ENCODE measurements around the gene DCLK1. TPM values are rescaled to one million over a fixed set of nuclear protein-coding genes. Genes with fewer than 3 reads are reported as not detected.

Gene DCLK1
- total RNA-seq, 1 experiment from 2014 or later, result 1.4 TPM

DNA sequence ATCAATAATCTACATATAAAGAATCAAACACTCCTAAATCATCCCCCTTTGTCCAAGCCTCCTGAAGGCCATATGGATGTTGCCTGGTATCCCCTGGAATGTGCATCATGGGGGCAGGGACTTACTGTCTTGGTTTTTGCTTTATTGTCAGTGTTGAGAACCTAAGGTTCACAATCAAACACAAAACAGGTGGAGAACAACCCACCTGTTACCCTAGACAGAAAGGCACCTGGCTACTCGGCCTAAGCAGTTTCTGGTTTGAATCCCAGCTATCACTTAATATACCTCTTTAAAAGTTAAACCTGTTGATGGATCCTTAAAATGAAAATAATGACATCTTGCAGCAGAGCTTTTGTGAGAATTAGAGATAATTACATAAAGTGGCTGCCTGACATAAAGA, 68.9 kb downstream of the DCLK1 start:
- TF ChIP-seq EZH2 (IDR thresholded peaks at IDR 0.05; ENCODE audit: low read depth), result no peak
- TF ChIP-seq, protein P1, sequence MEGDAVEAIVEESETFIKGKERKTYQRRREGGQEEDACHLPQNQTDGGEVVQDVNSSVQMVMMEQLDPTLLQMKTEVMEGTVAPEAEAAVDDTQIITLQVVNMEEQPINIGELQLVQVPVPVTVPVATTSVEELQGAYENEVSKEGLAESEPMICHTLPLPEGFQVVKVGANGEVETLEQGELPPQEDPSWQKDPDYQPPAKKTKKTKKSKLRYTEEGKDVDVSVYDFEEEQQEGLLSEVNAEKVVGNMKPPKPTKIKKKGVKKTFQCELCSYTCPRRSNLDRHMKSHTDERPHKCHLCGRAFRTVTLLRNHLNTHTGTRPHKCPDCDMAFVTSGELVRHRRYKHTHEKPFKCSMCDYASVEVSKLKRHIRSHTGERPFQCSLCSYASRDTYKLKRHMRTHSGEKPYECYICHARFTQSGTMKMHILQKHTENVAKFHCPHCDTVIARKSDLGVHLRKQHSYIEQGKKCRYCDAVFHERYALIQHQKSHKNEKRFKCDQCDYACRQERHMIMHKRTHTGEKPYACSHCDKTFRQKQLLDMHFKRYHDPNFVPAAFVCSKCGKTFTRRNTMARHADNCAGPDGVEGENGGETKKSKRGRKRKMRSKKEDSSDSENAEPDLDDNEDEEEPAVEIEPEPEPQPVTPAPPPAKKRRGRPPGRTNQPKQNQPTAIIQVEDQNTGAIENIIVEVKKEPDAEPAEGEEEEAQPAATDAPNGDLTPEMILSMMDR (conservative IDR thresholded peaks at IDR 0.05), result no peak
- Histone ChIP-seq H3K36me3 (ENCODE audit: low read depth) (no peaks in the 10 kb centered on the region), H3K9me3 (ENCODE audit: insufficient read depth, low read depth) (no peaks in the 10 kb centered on the region), H3K4me3 (no peak overlapping the region), H3K9me2 (ENCODE audit: insufficient read depth) (no peaks in the 10 kb centered on the region), H4K20me1 (ENCODE audit: insufficient read depth) (no peaks in the 10 kb centered on the region), H2AFZ (no peak overlapping the region), H3F3A (ENCODE audit: insufficient read depth, low read depth) (no peaks in the 10 kb centered on the region), H3K27me3 (ENCODE audit: insufficient read depth, low read depth) (peaks cover 19% of the 10 kb centered on the region; the same call in 1 of the 2 replicates), H3K27ac (no peak overlapping the region), H3K4me2 (no peak overlapping the region), H3K79me2 (ENCODE audit: low read depth) (no peaks in the 10 kb centered on the region), H3K4me1 (replicated peaks; ENCODE audit: insufficient read depth) (no peaks in the 10 kb centered on the region)
- ChIA-PET POLR2A (ENCODE audit: unreplicated experiment) (interaction anchor here (0.6 kb wide), 1 partner anchor 1587 kb away, joined by 4 read pairs; no protein-coding TSS in a partner anchor), CTCF (no interaction called here)
- intact Hi-C loops (cut with micrococcal nuclease; ENCODE audit: unreplicated experiment), result no loop called here
- DNase-seq, result no peak
- no TSS peak for BruUV-seq (replicated peaks)

GRCh38 chr13:36061621-36062020, 69.6 kb downstream of the DCLK1 start:
- no peaks in the 10 kb centered on the region for H3K9me2 ChIP-seq (ENCODE audit: insufficient read depth)
- no peak overlapping the region for H2AFZ ChIP-seq
- no peaks in the 10 kb centered on the region for H3K4me1 ChIP-seq (replicated peaks; ENCODE audit: insufficient read depth)
- H3K27ac ChIP-seq, result no peak overlapping the region
- ChIA-PET POLR2A (ENCODE audit: unreplicated experiment) (no interaction called here), CTCF (no interaction called here)
- BruUV-seq (replicated peaks), result no TSS peak
- no peaks in the 10 kb centered on the region for H3K9me3 ChIP-seq (ENCODE audit: insufficient read depth, low read depth)
- H3F3A ChIP-seq (ENCODE audit: insufficient read depth, low read depth), result no peaks in the 10 kb centered on the region
- peaks cover 19% of the 10 kb centered on the region; the same call in 1 of the 2 replicates for H3K27me3 ChIP-seq (ENCODE audit: insufficient read depth, low read depth)
- no peaks in the 10 kb centered on the region for H3K79me2 ChIP-seq (ENCODE audit: low read depth)
- H3K36me3 ChIP-seq (ENCODE audit: low read depth), result no peaks in the 10 kb centered on the region
- no peak for DNase-seq
- TF ChIP-seq EZH2 (IDR thresholded peaks at IDR 0.05; ENCODE audit: low read depth), result no peak
- TF ChIP-seq, protein P1 (conservative IDR thresholded peaks at IDR 0.05), result no peak
- H3K4me3 ChIP-seq, result no peak overlapping the region
- H4K20me1 ChIP-seq (ENCODE audit: insufficient read depth), result no peaks in the 10 kb centered on the region
- intact Hi-C loops (cut with micrococcal nuclease; ENCODE audit: unreplicated experiment), result no loop called here
- no peak overlapping the region for H3K4me2 ChIP-seq

GRCh38 chr13:36061054-36061453, 70.1 kb downstream of the DCLK1 start:
- H3K4me1 ChIP-seq (replicated peaks; ENCODE audit: insufficient read depth), result no peaks in the 10 kb centered on the region
- no peak for TF ChIP-seq EZH2 (IDR thresholded peaks at IDR 0.05; ENCODE audit: low read depth)
- TF ChIP-seq, protein P1 (conservative IDR thresholded peaks at IDR 0.05), result no peak
- peaks cover 19% of the 10 kb centered on the region; the same call in 1 of the 2 replicates for H3K27me3 ChIP-seq (ENCODE audit: insufficient read depth, low read depth)
- H4K20me1 ChIP-seq (ENCODE audit: insufficient read depth), result no peaks in the 10 kb centered on the region
- H3K36me3 ChIP-seq (ENCODE audit: low read depth), result no peaks in the 10 kb centered on the region
- no peaks in the 10 kb centered on the region for H3F3A ChIP-seq (ENCODE audit: insufficient read depth, low read depth)
- no TSS peak for BruUV-seq (replicated peaks)
- H3K27ac ChIP-seq, result no peak overlapping the region
- no peak overlapping the region for H3K4me2 ChIP-seq
- ChIA-PET CTCF (no interaction called here), POLR2A (ENCODE audit: unreplicated experiment) (no interaction called here)
- H3K9me3 ChIP-seq (ENCODE audit: insufficient read depth, low read depth), result no peaks in the 10 kb centered on the region
- intact Hi-C loops (cut with micrococcal nuclease; ENCODE audit: unreplicated experiment), result no loop called here
- no peak overlapping the region for H2AFZ ChIP-seq
- H3K79me2 ChIP-seq (ENCODE audit: low read depth), result no peaks in the 10 kb centered on the region
- DNase-seq, result no peak
- no peaks in the 10 kb centered on the region for H3K9me2 ChIP-seq (ENCODE audit: insufficient read depth)
- H3K4me3 ChIP-seq, result no peak overlapping the region
